GM21367 (cell line): ENCODE results near the gene CMKLR1.

Experiments
- ATAC-seq: cut with Tn5 transposase; IDR thresholded peaks from one replicate; pipeline ENCODE4 v1.9.1; 2021; ENCODE audit not compliant: unreplicated experiment

Gene CMKLR1

GRCh38 chr12:108337235-108338223 is 1.6 kb downstream of the CMKLR1 start:
- no peak for ATAC-seq

- peak; percentile 43 for ATAC-seq
Observed at GRCh38 chr12:108335349-108336119, 3.6 kb downstream of the CMKLR1 start.

GRCh38 chr12:108333898-108334699 is 5.0 kb downstream of the CMKLR1 start:
- no peak for ATAC-seq

GRCh38 chr12:108332791-108333382 is 6.2 kb downstream of the CMKLR1 start:
- ATAC-seq: no peak

GRCh38 chr12:108328420-108328819 is 10.7 kb downstream of the CMKLR1 start:
- no peak for ATAC-seq

- no peak for ATAC-seq
Observed at GRCh38 chr12:108327621-108328344, 11.3 kb downstream of the CMKLR1 start.

GRCh38 chr12:108326254-108326750 is 12.8 kb downstream of the CMKLR1 start:
- ATAC-seq: no peak

- no peak for ATAC-seq
Observed at GRCh38 chr12:108325549-108325948, 13.6 kb downstream of the CMKLR1 start.

- no peak for ATAC-seq
Observed at GRCh38 chr12:108325018-108325358, 14.1 kb downstream of the CMKLR1 start.

- ATAC-seq: no peak
Observed at GRCh38 chr12:108324351-108325017, 14.6 kb downstream of the CMKLR1 start.

GRCh38 chr12:108323581-108323980 is 15.5 kb downstream of the CMKLR1 start:
- ATAC-seq: no peak

GRCh38 chr12:108322998-108323397 is 16.1 kb downstream of the CMKLR1 start:
- ATAC-seq: no peak

GRCh38 chr12:108321688-108322087 is 17.4 kb downstream of the CMKLR1 start:
- ATAC-seq: no peak

GRCh38 chr12:108320507-108321293 is 18.4 kb downstream of the CMKLR1 start:
- ATAC-seq: peak; percentile 70

GRCh38 chr12:108319277-108320234 is 19.6 kb downstream of the CMKLR1 start:
- ATAC-seq: no peak

GRCh38 chr12:108318472-108319275 is 20.4 kb downstream of the CMKLR1 start:
- ATAC-seq: no peak
